Umbilical cord (tissue), 2 donors: ENCODE measurements around the gene RLBP1. TPM values are rescaled to one million over a fixed set of nuclear protein-coding genes. Genes with fewer than 3 reads are reported as not detected.

ENCODE experiments used
- DNase-seq: peaks from one replicate; pipeline ENCODE4 v3.0.0-alpha.2; 2015; ENCODE audit warnings: low spot score
- total RNA-seq: library from RNA; depleted of rRNA; stranded (reverse); fragments of >200 nt; gene quantifications from one replicate; pipeline ENCODE4 v1.2.3, GENCODE V29; 2014; ENCODE audit warnings: low replicate concordance; ENCODE audit not compliant: insufficient read depth

The RLBP1 gene
- total RNA-seq, 1 donor from 2014 or later, result not detected

GRCh38 chr15:89206908-89207331 is 14.5 kb downstream of the RLBP1 start:
- peak; percentile 51 for DNase-seq

DNA sequence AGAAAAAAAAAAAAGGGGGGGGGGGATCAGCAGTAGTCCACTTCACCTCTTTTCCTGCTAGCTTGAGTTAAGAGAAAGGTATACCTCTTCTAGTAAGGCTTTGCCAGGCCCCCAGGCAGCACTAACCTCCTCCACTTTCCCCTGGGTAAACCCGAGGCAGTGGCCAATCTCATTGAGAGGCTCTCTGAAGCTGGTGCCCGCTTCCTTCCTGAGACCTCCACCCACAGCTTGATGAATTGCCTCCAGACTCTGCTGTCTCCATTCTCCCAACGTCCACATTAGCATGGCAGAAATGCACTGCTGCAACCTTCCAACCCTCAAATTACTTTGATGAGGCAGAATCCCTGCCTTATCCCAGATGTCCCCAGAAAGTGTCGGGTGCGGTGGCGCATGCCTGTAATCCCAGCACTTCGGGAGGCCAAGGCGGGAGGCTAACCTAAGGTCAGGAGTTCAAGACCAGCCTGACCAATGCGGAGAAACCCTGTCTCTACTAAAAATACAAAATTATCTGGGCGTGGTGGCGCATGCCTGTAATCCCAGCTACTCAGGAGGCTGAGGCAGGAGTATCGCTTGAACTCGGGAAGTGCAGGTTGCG is 15.3 kb downstream of the RLBP1 start:
- DNase-seq, result no peak

- no peak for DNase-seq
These were observed 17.6 kb downstream of the RLBP1 start for GRCh38 chr15:89203705-89204273.

DNA sequence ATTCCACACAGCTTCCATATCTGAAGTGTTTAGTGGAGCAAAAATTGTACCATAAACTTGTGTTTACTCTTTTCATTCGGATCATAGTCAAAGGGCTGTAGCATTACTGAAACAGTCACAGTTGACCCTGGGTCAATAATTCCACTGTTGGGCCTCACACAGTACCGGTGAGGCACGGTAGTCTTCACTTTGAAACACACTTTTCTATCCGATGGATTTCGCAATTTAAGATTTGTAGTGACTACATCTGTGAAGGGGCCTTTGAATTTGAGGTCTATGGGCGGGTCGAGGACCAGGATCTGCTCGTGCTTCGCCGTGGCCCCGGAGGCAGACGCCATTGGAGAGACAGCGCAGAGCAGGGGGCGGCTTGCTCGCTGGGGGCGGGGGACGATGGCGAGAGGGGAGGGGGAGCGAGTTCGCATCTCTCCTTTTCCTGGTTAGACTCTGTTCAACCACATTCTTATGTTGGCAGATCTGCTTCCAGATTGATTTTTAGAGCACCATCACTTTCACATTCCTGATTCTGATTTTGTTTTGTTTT is 19.8 kb downstream of the RLBP1 start:
- DNase-seq, result no peak

DNA sequence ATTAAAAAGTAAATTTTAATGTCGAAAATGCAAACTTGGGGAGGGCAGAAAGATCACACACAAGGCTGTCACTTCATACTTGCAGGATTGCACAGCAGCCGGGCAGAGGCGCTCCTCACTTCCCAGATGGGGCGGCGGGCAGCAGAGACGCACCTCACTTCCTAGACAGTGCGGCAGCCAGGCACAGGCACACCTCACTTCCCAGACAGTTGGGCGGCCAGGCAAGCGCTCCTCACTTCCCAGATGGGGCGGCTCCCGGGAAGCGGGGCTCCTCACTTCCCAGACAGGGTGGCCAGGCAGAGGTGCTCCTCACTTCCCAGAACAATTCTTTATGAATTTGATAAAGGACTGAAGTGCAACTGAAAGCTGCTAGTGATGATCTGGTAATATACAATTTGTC is 21.2 kb downstream of the RLBP1 start:
- no peak for DNase-seq

DNA sequence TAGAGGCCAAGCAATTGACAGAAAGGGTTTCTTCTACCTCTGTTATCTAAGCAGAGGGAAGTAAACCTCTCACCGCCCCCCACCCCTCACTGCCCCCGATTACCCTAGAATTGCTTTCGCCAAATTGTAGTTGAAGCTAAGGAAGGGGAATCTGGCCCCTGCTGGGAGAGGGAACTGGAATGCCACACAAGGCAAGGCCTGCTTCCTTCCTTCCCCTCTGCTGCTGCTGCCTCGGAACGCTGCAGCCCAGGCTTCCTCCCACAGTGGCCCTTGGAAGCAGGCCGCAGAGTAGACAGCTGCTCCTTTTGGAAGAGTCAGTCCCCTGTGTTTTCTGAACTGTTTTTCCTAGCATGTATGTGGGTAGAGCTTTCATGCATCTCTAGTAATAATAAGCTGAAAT is 21.6 kb downstream of the RLBP1 start:
- no peak for DNase-seq

DNA sequence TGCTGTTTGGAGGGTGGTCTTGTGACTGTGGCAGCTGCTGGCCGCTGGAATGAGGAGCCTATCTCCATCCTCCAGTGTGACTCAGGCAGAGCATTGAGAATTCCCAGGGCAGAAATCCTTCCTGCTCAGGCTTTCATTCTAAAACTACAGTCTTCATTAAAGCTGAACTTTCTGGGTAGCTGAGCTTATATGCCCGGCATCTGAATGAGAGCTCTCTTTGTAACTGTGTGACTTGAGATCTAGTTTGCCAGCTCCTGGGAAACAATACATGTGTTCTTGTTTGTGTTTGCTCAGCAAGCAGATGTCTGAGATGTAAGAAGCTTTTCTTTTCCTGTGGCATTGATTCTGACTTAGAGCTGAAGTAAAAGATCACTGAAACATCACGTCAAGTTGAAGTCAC is 22.4 kb downstream of the RLBP1 start:
- no peak for DNase-seq

DNA sequence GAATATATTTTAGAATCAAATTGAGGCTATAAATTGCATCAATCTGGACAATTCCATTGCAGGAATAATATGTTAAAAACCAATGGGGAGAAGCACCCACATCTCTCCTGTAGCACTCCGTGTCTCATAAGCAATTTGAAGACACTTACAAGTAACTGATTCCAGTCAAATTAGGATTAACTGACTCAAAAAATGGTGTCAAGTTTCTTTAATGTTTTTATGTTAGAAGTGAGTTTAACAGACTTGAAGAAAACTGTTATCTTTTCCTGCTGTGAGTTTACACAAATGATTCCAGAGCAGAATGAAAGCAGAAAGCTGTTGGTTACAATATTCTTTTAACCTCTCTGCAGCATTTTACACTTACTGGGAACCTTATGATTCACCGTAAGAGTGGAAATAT is 23.2 kb downstream of the RLBP1 start:
- DNase-seq, result no peak

DNA sequence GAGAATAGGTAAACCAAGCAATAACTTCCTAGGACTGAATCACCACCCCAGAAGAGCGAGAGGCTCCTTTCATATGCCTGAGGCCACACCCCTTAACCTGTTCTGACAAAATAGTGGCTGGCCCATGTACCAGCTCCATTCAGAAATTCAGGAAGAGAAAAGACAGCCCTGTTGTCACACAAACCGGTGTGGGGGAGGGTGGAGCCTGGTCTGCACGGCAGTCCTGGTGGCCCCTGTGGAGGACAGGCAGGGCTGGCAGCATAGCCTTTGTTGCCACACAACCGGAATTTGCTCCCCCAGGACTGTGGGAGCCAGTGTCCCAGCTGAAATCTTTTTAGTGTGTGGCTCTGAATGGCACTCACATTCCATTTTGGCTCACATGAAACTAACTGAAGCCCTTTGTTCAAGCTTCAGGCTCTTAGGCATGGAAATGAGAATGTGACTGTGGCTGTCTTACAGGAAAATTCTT is 23.8 kb downstream of the RLBP1 start:
- DNase-seq, result peak; percentile 37

GRCh38 chr15:89196994-89197393 is 24.4 kb downstream of the RLBP1 start:
- no peak for DNase-seq

DNA sequence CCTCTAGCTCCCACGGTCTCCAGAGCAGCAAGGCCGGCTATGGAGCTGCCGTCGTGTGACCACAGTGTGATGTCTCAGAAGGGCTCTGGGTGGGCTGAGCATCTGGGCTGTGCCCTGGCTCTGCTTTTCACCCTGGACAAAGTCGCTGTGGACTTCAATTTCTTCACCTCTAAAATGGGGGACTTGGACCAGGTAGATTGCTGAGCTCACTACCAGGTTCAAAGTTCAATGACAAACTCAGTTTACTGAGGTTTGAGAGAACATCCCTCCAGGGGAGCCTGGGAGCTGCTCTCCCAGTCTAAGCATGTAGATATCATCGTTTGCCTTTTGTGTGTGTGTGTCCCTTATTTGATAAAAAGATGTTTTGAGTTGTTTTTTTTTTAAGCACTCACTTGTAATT is 25.1 kb downstream of the RLBP1 start:
- DNase-seq, result no peak

- DNase-seq, result no peak
These were observed 25.5 kb downstream of the RLBP1 start for GRCh38 chr15:89195836-89196235.

- no peak for DNase-seq
These were observed 26.8 kb downstream of the RLBP1 start for GRCh38 chr15:89194608-89195007.

GRCh38 chr15:89192766-89193165 is 28.6 kb downstream of the RLBP1 start:
- DNase-seq, result no peak

DNA sequence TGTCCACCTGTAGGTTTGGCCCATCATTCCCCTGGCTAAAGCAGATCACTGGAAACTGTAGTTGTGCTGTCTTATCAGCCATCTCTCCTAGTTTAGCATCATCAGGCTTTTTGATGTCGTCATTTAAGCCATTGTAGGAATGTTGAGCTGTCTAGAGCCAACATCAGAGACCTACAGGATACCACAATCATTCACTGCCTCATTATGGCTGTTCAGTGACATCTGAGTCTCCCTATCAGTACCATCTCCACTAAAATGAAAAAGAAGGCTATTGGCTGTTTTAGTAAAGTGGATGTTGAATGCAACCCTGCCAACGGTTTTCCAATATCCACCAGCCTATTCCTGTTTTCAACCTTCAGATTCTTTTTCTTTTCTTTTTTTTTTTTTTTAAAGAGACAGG is 29.2 kb downstream of the RLBP1 start:
- DNase-seq, result no peak

GRCh38 chr15:89187986-89188514 is 33.3 kb downstream of the RLBP1 start:
- no peak for DNase-seq

DNA sequence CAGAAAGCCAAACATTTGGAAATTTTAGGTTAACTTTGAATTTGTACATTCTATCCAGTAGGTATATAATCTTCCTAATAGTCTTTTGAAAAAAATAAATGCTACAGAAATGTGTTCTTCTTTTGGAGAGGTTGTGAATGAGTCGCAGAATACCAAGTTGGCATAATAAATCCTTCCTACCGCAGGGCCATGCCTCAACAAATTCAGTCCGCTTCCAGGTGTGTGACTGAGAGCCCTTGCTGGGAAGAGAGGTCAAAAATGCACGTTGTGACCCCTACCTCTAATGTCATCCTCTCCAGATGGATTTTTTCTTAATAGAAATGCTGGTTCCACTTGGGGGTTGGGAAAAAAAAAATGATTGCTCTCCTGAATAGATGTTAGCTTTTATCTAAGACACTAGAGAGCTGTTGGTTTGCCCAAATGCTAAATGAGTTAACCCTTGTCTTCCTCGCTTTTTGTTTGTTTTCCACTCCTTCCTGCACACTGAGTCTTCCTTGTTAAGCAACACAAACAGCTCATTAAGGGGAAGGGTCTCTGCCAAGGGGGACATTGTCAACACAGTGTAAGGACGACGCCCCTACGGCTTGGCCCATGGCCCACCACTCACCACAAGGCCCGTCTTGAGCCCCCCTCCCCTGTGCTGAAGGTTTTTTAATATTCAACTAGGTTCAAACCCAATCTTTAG is 33.9 kb downstream of the RLBP1 start:
- DNase-seq, result no peak

DNA sequence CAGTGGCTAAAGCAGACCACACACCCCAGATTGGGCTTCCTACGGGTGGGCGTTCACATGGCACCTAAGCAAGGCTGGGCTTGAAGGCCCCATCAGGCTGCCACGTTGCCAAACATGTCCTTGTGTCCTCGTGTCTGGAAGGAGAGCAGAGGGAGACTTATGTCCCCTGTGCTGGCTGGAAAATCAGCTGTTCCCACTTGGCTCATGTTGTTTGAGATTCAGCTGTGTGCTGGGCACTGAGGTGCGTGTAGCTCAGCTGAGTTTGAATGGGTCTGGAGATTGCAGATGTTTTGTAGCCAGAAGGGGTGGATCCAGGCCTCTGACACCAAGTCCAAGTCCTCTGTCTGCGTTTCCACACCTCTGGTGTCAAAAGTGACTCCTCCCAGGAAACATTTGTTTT is 34.6 kb downstream of the RLBP1 start:
- DNase-seq, result no peak

GRCh38 chr15:89184886-89185526 is 36.4 kb downstream of the RLBP1 start:
- no peak for DNase-seq

GRCh38 chr15:89184357-89184756 is 37.0 kb downstream of the RLBP1 start:
- no peak for DNase-seq

DNA sequence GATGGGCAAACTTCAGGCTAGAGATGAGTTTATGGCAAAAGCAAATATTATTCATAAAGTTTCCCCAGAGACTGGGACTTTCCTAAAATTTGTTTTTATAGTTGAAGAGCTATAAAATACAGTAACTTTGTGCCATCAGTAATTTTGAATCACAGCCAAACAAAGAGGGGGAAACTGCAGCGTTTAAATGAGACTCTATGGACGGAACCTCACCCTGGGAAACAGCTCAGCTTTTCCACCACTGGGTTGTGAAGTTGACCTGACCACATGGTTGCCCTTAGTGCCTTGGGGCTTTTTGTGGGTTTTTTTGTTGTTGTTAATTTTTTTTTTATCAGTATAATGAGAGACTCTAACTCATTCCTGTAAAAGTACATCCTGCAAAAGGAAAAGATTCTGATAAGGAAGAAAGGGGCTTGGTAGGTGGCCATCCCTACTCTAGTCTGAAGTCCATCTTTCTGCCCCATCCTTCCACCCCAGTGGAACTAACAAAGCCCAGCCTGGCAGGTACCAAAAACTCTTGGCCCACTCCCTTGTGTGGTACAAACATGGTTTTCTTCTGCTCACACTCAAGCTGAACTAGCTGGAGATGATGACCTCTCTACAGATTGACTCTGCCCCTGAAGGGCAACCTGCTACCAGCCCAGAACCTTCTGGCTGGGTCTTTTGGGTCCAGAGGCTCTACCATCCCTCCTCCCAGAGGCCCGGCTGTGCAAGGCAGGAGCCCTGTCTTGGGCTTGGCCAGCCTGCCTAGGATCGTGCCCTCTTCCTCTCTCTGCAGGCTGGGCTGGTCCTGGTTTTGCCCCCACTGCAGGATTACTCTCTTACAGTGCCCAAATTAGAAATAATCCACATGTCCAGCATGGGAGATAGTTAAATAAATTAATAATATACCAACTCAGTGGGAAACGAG is 41.2 kb downstream of the RLBP1 start:
- DNase-seq, result no peak
